GM19438 (cell line): ENCODE data around the gene NDUFA13.

ENCODE experiments used
- ATAC-seq: cut with Tn5 transposase; IDR thresholded peaks from one replicate; pipeline ENCODE4 v1.9.1; 2021; ENCODE audit warnings: low read depth; ENCODE audit not compliant: unreplicated experiment

The NDUFA13 gene

GRCh38 chr19:19544954-19545591 lies 29.0 kb downstream of the NDUFA13 start:
- no peak for ATAC-seq

GRCh38 chr19:19545707-19546106 lies 29.7 kb downstream of the NDUFA13 start:
- no peak for ATAC-seq

GRCh38 chr19:19546751-19547162 lies 30.7 kb downstream of the NDUFA13 start:
- ATAC-seq = no peak

- no peak for ATAC-seq
Measured at GRCh38 chr19:19547674-19548336, 31.8 kb downstream of the NDUFA13 start.

GRCh38 chr19:19548915-19549759 lies 33.1 kb downstream of the NDUFA13 start:
- ATAC-seq = no peak

- no peak for ATAC-seq
Measured at GRCh38 chr19:19549804-19550464, 33.9 kb downstream of the NDUFA13 start.

- no peak for ATAC-seq
Measured at GRCh38 chr19:19550485-19550929, 34.5 kb downstream of the NDUFA13 start.

GRCh38 chr19:19550972-19551852 lies 35.2 kb downstream of the NDUFA13 start:
- ATAC-seq = no peak

- no peak for ATAC-seq
Measured at GRCh38 chr19:19551853-19552192, 35.8 kb downstream of the NDUFA13 start.

- no peak for ATAC-seq
Measured at GRCh38 chr19:19552798-19553197, 36.8 kb downstream of the NDUFA13 start.

GRCh38 chr19:19553670-19554069 lies 37.6 kb downstream of the NDUFA13 start:
- ATAC-seq = no peak

- no peak for ATAC-seq
Measured at GRCh38 chr19:19554074-19555023, 38.3 kb downstream of the NDUFA13 start.

GRCh38 chr19:19558055-19558454 lies 42.0 kb downstream of the NDUFA13 start:
- ATAC-seq = no peak

GRCh38 chr19:19558636-19559035 lies 42.6 kb downstream of the NDUFA13 start:
- no peak for ATAC-seq

GRCh38 chr19:19559931-19560330 lies 43.9 kb downstream of the NDUFA13 start:
- no peak for ATAC-seq

- no peak for ATAC-seq
Measured at GRCh38 chr19:19561946-19562664, 46.1 kb downstream of the NDUFA13 start.

GRCh38 chr19:19562665-19563347 lies 46.8 kb downstream of the NDUFA13 start:
- ATAC-seq = no peak
